SK-N-SH treated with all-trans-retinoic acid at 6 μM for 48 hours (cell line): Measurements from ENCODE around the gene GGT1.

Source experiments
- ATAC-seq: fragments of 200-7000 bp; cut with Tn5 transposase; 3 replicates; pipeline ENCODE4 v1.9.1; 2020; ENCODE audit warnings: mild to moderate bottlenecking, moderate library complexity
- ARNTL ChIP-seq: fragments of 450-650 bp; formaldehyde crosslinking; IDR thresholded peaks from 2 replicates; pipeline ENCODE4 v1.5.0; 2020; ENCODE audit warnings: low read depth, mild to moderate bottlenecking, moderate library complexity, borderline replicate concordance
- BACH2 ChIP-seq: fragments of 250-450 bp; sonication (Bioruptor Pico); IDR thresholded peaks from 2 replicates; pipeline ENCODE4 v1.9.0; 2021; ENCODE audit warnings: mild to moderate bottlenecking, borderline replicate concordance
- CREB5 ChIP-seq: fragments of 250-450 bp; sonication (Bioruptor Pico); IDR thresholded peaks from 2 replicates; pipeline ENCODE4 v1.5.1; 2020; ENCODE audit warnings: low read depth, mild to moderate bottlenecking, moderate library complexity
- CSDC2 ChIP-seq: fragments of 250-450 bp; sonication (Bioruptor Pico); IDR thresholded peaks from 2 replicates; pipeline ENCODE4 v1.5.0; 2020; ENCODE audit warnings: mild to moderate bottlenecking, moderate library complexity
- ESRRG ChIP-seq: fragments of 250-450 bp; sonication (Bioruptor Pico); IDR thresholded peaks from 2 replicates; pipeline ENCODE4 v1.6.1; 2021; ENCODE audit warnings: mild to moderate bottlenecking
- GLIS3 ChIP-seq: fragments of 250-450 bp; sonication (Bioruptor Pico); IDR thresholded peaks from 2 replicates; pipeline ENCODE4 v1.5.0; 2020; ENCODE audit warnings: mild to moderate bottlenecking, moderate library complexity
- ISL1 ChIP-seq: fragments of 250-450 bp; sonication (Bioruptor Pico); IDR thresholded peaks from 2 replicates; pipeline ENCODE4 v2.1.2; 2022; ENCODE audit warnings: mild to moderate bottlenecking, moderate library complexity
- PATZ1 ChIP-seq: fragments of 250-450 bp; sonication (Bioruptor Pico); IDR thresholded peaks from 2 replicates; pipeline ENCODE4 v1.8.0; 2020; ENCODE audit warnings: mild to moderate bottlenecking, moderate library complexity, borderline replicate concordance
- POU6F1 ChIP-seq: fragments of 250-450 bp; sonication (Bioruptor Pico); IDR thresholded peaks from 2 replicates; pipeline ENCODE4 v1.8.0; 2021; ENCODE audit warnings: low read depth, mild to moderate bottlenecking, moderate library complexity, borderline replicate concordance
- PPARA ChIP-seq: fragments of 250-450 bp; sonication (Bioruptor Pico); IDR thresholded peaks from 2 replicates; pipeline ENCODE4 v1.5.0; 2020; ENCODE audit warnings: mild to moderate bottlenecking, borderline replicate concordance
- SNAI2 ChIP-seq: fragments of 250-450 bp; sonication (Bioruptor Pico); IDR thresholded peaks from 2 replicates; pipeline ENCODE4 v1.5.0; 2020; ENCODE audit warnings: mild to moderate bottlenecking, moderate library complexity
- TCF4 ChIP-seq: fragments of 250-450 bp; sonication (Bioruptor Pico); IDR thresholded peaks from 2 replicates; pipeline ENCODE4 v1.8.0; 2021; ENCODE audit warnings: mild to moderate bottlenecking, moderate library complexity, borderline replicate concordance
- TOX ChIP-seq: fragments of 250-450 bp; sonication (Bioruptor Pico); IDR thresholded peaks from 2 replicates; pipeline ENCODE4 v1.8.0; 2021; ENCODE audit warnings: mild to moderate bottlenecking, moderate library complexity, borderline replicate concordance
- TSHZ2 ChIP-seq: fragments of 250-450 bp; sonication (Bioruptor Pico); IDR thresholded peaks from 2 replicates; pipeline ENCODE4 v1.5.0; 2020; ENCODE audit warnings: mild to moderate bottlenecking, moderate library complexity
- ZC3H10 ChIP-seq: fragments of 250-450 bp; sonication (Bioruptor Pico); IDR thresholded peaks from 2 replicates; pipeline ENCODE4 v1.5.1; 2021; ENCODE audit warnings: mild to moderate bottlenecking, moderate library complexity
- ZFP3 ChIP-seq: fragments of 250-450 bp; sonication (Bioruptor Pico); IDR thresholded peaks from 2 replicates; pipeline ENCODE4 v1.5.0; 2020; ENCODE audit warnings: mild to moderate bottlenecking, moderate library complexity
- ZNF565 ChIP-seq: fragments of 450-650 bp; formaldehyde crosslinking; conservative IDR thresholded peaks from 2 replicates; pipeline ENCODE4 v1.5.0; 2020; ENCODE audit warnings: low read depth, mild to moderate bottlenecking, moderate library complexity
- ZNF70 ChIP-seq: fragments of 450-650 bp; formaldehyde crosslinking; IDR thresholded peaks from 2 replicates; pipeline ENCODE4 v1.5.0; 2020; ENCODE audit warnings: mild to moderate bottlenecking, moderate library complexity

Gene GGT1

GRCh38 chr22:24583221-24584165 is 19.5 kb upstream of the GGT1 start (continued):
- TF ChIP-seq POU6F1 (CRISPR knock-in tag) (no peak), GLIS3 (CRISPR knock-in tag) (no peak), SNAI2 (no peak)

- ATAC-seq: no peak; the same call in 1 of the 3 replicates
- no peak for TF ChIP-seq ZFP3 (CRISPR knock-in tag)
- no peak for TF ChIP-seq ARNTL
- TF ChIP-seq CSDC2: no peak
- no peak for TF ChIP-seq BACH2 (CRISPR knock-in tag)
- TF ChIP-seq ZNF565 (CRISPR knock-in tag): no peak
- TF ChIP-seq TOX (CRISPR knock-in tag): no peak
- no peak for TF ChIP-seq PPARA (CRISPR knock-in tag)
- no peak for TF ChIP-seq CREB5 (CRISPR knock-in tag)
- no peak for TF ChIP-seq TSHZ2 (CRISPR knock-in tag)
- no peak for TF ChIP-seq ZNF70 (CRISPR knock-in tag)
Observed at GRCh38 chr22:24584166-24584790, 18.7 kb upstream of the GGT1 start.

GRCh38 chr22:24584871-24585411 is 18.1 kb upstream of the GGT1 start:
- TF ChIP-seq POU6F1 (CRISPR knock-in tag): no peak
- no peak for TF ChIP-seq ISL1 (CRISPR knock-in tag)
- TF ChIP-seq CREB5 (CRISPR knock-in tag): no peak
- TF ChIP-seq TCF4 (CRISPR knock-in tag): no peak
- no peak for TF ChIP-seq ZC3H10 (CRISPR knock-in tag)
- no peak for TF ChIP-seq TSHZ2 (CRISPR knock-in tag)
- TF ChIP-seq TOX (CRISPR knock-in tag): no peak
- TF ChIP-seq ESRRG (CRISPR knock-in tag): no peak
- TF ChIP-seq PATZ1 (CRISPR knock-in tag): no peak
- no peak for TF ChIP-seq ZNF70 (CRISPR knock-in tag)
- no peak for TF ChIP-seq SNAI2
- ATAC-seq: no peak
